LNCAP (cell line): ENCODE results near the gene HAND2.
A peak's percentile ranks its signal among the peaks of the same experiment; 100 is the strongest.

Experiments used
- TF ChIP-seq, protein P1 (sequence below): fragments of 450-650 bp; IDR thresholded peaks from 2 replicates; pipeline ENCODE4 v1.5.1; 2017; ENCODE audit warnings: mild to moderate bottlenecking

HAND2 gene

DNA sequence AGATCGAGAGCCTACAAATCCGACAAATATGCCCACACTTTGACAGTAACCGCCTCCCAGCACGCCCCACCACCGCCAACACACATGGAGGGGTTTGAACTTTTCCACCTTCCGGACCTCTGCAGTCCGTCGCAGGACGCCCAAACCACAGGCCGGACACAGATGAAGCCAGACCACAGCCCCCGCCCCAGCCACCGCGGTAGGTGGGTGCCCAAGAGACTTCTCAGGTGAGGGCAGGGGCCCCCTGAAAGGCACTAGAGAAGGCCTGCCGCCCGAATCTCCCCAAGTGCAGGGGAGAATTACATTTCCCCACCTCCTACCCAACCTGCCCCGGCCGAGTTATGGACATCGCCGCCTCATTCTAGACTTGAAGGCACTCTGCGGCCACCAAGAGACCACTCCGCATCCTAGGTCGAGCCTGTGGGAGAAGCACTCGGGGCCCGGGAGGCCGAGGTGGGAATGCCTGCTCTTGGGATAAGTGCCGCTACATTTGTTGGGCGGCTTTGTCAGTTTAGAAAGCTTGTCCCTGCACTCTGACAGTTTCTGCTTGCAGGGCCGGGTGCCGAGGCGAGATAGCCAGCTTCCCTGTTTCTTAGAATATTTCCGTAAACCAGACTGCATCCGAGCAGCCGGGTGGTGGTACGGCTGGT lies 21.5 kb downstream of the HAND2 start:
- TF ChIP-seq, protein P1, sequence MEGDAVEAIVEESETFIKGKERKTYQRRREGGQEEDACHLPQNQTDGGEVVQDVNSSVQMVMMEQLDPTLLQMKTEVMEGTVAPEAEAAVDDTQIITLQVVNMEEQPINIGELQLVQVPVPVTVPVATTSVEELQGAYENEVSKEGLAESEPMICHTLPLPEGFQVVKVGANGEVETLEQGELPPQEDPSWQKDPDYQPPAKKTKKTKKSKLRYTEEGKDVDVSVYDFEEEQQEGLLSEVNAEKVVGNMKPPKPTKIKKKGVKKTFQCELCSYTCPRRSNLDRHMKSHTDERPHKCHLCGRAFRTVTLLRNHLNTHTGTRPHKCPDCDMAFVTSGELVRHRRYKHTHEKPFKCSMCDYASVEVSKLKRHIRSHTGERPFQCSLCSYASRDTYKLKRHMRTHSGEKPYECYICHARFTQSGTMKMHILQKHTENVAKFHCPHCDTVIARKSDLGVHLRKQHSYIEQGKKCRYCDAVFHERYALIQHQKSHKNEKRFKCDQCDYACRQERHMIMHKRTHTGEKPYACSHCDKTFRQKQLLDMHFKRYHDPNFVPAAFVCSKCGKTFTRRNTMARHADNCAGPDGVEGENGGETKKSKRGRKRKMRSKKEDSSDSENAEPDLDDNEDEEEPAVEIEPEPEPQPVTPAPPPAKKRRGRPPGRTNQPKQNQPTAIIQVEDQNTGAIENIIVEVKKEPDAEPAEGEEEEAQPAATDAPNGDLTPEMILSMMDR: no peak

- TF ChIP-seq, protein P1: no peak
Observed at GRCh38 chr4:173507471-173508385, 22.3 kb downstream of the HAND2 start.

DNA sequence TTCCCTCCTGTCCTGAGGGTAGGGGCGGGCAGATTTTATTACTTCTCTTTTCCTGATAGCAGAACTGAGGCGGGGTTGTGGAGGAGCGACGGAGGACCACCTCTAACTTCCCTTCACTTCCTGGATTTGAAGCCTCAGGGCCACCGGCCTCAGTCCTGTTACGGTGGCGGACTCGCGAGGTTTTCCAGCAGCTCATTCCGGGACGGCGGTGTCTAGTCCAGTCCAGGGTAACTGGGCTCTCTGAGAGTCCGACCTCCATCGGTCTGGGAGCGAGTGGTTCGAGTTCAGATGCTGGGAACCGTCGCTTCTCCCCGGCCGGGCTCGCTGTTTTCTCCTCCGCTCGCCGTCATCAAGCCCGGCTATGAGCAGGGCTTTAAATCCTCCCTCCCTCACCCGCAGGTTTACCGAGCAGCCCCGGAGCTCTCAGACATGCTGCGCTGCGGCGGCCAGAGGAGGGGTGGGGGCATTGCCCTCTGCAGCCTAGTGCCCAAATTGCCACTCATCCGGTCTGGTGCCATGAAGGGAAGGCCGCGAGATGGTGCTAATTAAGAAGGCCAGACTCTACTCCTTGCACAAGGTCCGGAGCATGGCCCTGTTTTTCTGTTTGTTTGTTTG lies 23.3 kb downstream of the HAND2 start:
- TF ChIP-seq, protein P1: no peak

DNA sequence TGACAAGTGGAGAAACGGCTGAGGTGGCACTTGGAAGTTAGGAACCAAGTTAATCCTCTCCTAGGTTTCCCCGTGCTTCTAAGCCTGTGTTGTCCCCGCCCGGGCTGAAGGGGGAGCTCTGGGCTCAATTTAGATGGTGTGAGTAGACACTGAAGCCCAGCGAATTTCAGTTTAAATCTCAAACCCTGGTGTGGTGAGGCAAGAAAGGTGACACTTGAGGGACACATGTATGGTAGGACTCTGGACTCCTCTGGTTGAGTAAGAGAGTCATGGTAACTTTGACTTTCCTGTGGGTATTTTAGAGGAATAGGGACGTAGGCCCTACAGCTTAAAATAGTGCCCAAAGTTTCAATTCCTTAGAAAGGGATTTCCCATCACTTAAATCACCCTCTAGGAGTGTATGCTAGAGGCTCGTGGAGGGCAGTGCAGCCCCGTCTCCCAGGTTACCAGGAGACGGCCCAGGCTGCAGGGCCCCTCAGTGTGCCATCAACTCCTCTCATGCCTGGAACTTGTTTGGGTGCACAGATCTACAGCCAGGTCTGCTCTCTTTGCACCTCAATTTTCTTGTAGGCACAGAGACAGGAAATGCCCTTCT lies 24.0 kb downstream of the HAND2 start:
- TF ChIP-seq, protein P1: peak; percentile 69

- TF ChIP-seq, protein P1: no peak
Observed at GRCh38 chr4:173504181-173504503, 25.9 kb downstream of the HAND2 start.

GRCh38 chr4:173503330-173504180 lies 26.5 kb downstream of the HAND2 start:
- TF ChIP-seq, protein P1: no peak

DNA sequence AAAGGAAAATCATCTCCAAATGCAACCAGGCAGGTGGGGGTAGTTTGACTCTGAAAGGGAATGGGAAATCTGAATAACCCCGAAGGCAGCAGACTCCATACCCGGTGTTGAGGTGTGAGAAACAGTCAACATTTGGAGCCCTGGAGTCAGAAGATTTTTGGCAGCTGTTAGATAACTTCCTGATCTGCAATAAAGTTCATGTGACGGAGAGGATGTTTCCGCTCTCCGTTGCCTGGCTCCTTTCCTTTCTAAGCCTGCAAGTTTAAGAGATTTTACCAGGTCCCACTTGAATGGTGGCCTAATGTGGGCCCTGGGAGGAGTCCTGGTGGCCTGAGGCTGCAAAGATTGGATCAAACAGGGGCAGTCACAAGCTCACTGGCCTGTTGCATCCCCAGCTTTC lies 27.7 kb downstream of the HAND2 start:
- TF ChIP-seq, protein P1: no peak
